Activated CD4-positive, alpha-beta T cell treated with anti-CD3 and anti-CD28 coated beads, Interleukin-2, amount 50 U/mL, for 16 hours (primary cell): Measurements from ENCODE around the gene CD28.

Experiments
- DNase-seq: peaks from one replicate; pipeline ENCODE4 v3.0.0-alpha.2; 2020

CD28 gene

DNA sequence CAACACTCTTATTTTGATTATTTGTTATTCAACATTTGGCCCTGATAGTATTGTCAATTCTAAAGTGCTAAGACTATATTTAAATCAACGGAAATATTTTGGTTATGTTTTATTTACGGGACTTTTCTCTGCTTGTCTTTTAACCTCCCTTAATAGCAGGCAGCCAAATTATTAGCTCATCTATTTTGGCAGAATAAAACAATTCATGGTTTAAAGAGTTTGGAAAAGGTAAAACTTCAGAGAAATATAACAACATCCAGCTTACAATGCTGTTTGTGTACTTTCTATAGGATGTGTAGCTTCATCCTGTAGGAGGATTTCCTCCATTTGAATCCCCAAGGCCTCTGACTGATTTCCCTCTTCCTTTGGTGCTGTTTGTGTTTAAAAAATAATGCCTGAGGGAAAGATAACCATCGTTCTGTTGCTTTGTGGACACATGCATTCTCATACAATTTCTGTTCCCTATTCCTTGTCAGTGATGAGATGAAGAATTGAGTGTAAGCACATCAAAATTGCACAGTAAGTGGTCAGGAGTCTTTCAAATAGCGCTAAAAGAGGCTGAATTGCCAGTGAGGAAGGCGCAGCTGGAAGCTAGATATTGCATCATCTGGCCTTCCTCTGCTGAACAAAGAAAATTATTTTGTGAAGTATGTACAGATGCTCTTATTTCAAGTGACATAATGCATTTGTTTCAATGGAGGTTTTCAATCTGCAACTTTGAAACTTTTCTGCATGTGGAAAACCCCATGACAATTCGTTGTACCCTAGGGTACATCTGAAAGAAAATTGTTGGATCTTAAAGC, 80.3 kb downstream of the CD28 start:
- no peak for DNase-seq

DNA sequence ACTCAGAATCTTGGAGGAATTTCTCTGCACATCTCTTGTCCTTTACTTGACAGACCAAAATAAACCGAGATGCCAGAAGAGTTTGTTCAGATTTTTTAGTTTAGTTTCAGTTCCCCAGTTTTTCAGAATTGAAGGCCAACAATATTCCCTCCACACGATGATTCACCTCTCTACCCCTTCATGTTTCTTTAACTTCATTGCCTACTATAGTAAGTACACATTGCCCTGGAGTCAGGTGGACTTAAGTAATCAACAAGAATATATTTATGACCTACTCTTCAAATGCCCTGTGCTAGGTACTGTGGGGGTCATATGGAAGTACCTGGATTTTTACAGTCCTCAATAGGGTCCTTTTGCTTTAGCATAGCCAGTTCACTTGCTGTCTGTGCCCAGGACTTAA, 81.5 kb downstream of the CD28 start:
- no peak for DNase-seq
